Large intestine (tissue), 3 donors: ENCODE results near the gene ANKEF1. TPM values are rescaled to one million over a fixed set of nuclear protein-coding genes. Genes with fewer than 3 reads are reported as not detected.

Experiments
- DNase-seq, 2 donors: peaks; one replicate each; pipeline versions ENCODE4 v3.0.0 to v3.0.0-alpha.2; 2013
- H3K27ac ChIP-seq: one replicate; pipeline ENCODE4 v1.5.1; 2013; ENCODE audit warnings: low read length
- H3K27me3 ChIP-seq: 2 replicates; pipeline ENCODE4 v1.6.1; 2013; ENCODE audit warnings: low read length; ENCODE audit not compliant: control insufficient read depth, insufficient read depth
- H3K36me3 ChIP-seq: 2 replicates; pipeline ENCODE4 v1.6.1; 2013; ENCODE audit warnings: low read length; ENCODE audit not compliant: control insufficient read depth, insufficient read depth
- H3K4me1 ChIP-seq: one replicate; pipeline ENCODE4 v1.6.1; 2013; ENCODE audit warnings: low read length; ENCODE audit not compliant: control insufficient read depth, insufficient read depth
- H3K4me3 ChIP-seq: one replicate; pipeline ENCODE4 v1.5.1; 2013; ENCODE audit warnings: low read length
- H3K9me3 ChIP-seq: one replicate; pipeline ENCODE4 v1.6.1; 2013; ENCODE audit warnings: mild to moderate bottlenecking, low read depth, low read length, moderate library complexity; ENCODE audit not compliant: control insufficient read depth
- WGBS: methylation state at CpG from one replicate; pipeline ENCODE4 v1.1.5; 2013; ENCODE audit warnings: low lambda C conversion rate; ENCODE audit not compliant: insufficient coverage; 5-methylcytosine and 5-hydroxymethylcytosine counted together
- polyA plus RNA-seq: library from polyadenylated mRNA; unstranded; fragments of 120-200 nt; gene quantifications from one replicate; pipeline ENCODE4 v1.2.1, GENCODE V29; 2013

ANKEF1 gene
- polyA plus RNA-seq, 1 donor, result 6.9 TPM

DNA sequence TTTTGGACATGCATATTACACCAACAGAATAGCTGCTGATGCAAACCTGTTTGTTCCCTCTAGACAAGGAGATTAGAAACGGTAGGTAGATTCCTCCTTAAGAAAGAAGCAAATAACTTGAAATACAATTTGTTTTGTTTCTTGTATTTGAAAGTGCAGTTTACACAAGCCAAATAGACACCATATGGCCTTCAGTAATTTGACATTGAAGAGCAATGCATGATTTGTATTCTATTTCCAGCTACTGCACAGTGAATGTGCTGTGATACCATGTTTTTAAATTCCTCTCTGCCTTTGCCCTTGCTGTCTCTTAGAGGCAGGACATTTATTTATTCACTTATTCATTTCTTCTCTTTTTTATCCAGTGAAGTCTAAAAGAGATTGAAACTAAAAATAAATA, 31.9 kb upstream of the ANKEF1 start:
- H3K27ac ChIP-seq, result no peak overlapping the region
- H3K4me3 ChIP-seq, result no peak overlapping the region
- no peaks in the 10 kb centered on the region for H3K27me3 ChIP-seq
- no peaks in the 10 kb centered on the region for H3K4me1 ChIP-seq
- H3K9me3 ChIP-seq, result no peaks in the 10 kb centered on the region
- no peak for DNase-seq
- H3K36me3 ChIP-seq, result no peaks in the 10 kb centered on the region
- WGBS, result no CpG with 5 or more reads among the region's 1 CpG

- no peak for DNase-seq
- 60% methylated on average over 1 of the region's 2 CpGs for WGBS
- Histone ChIP-seq H3K9me3 (no peaks in the 10 kb centered on the region), H3K27ac (no peak overlapping the region), H3K4me1 (no peaks in the 10 kb centered on the region), H3K36me3 (no peaks in the 10 kb centered on the region), H3K27me3 (no peaks in the 10 kb centered on the region), H3K4me3 (no peak overlapping the region)
Measured at GRCh38 chr20:10004900-10005299, 29.9 kb upstream of the ANKEF1 start.

GRCh38 chr20:10005885-10006284, 28.9 kb upstream of the ANKEF1 start:
- Histone ChIP-seq H3K36me3 (no peaks in the 10 kb centered on the region), H3K27ac (no peak overlapping the region), H3K4me3 (no peak overlapping the region), H3K4me1 (no peaks in the 10 kb centered on the region), H3K27me3 (no peaks in the 10 kb centered on the region), H3K9me3 (no peaks in the 10 kb centered on the region)
- no peak for DNase-seq
- WGBS, result 17% methylated on average over 1 of the region's 1 CpG

GRCh38 chr20:10006447-10007090, 28.2 kb upstream of the ANKEF1 start:
- Histone ChIP-seq H3K4me3 (no peak overlapping the region), H3K27ac (no peak overlapping the region), H3K36me3 (no peaks in the 10 kb centered on the region), H3K4me1 (no peaks in the 10 kb centered on the region), H3K9me3 (no peaks in the 10 kb centered on the region), H3K27me3 (no peaks in the 10 kb centered on the region)
- WGBS, result 80% methylated on average over 2 of the region's 4 CpGs
- no peak for DNase-seq

DNA sequence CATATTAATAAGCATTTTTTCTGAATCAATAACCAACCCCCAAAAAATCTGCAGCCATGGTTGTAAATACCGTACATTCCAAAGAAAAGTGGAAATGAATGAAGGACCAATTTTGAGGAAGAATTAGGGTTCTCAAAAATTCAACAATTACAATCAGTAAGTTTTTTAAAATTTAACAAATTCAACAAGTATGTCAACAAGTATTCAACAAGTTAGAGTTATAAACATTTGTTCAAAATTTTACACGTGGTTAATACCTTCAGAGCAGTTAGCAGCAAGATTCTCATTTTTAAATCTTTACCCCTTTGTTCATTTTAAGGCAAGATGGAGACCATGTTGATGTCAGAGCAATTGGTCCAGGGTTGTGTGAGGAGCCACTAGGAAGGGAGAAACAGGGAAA, 27.6 kb upstream of the ANKEF1 start:
- Histone ChIP-seq H3K36me3 (no peaks in the 10 kb centered on the region), H3K4me3 (no peak overlapping the region), H3K27ac (no peak overlapping the region), H3K4me1 (no peaks in the 10 kb centered on the region), H3K27me3 (no peaks in the 10 kb centered on the region), H3K9me3 (no peaks in the 10 kb centered on the region)
- 20% methylated on average over 1 of the region's 2 CpGs for WGBS
- DNase-seq, result no peak

- WGBS, result no CpG with 5 or more reads among the region's 5 CpGs
- no peaks in the 10 kb centered on the region for H3K9me3 ChIP-seq
- H3K4me3 ChIP-seq, result no peak overlapping the region
- H3K27me3 ChIP-seq, result no peaks in the 10 kb centered on the region
- no peak for DNase-seq
- no peaks in the 10 kb centered on the region for H3K4me1 ChIP-seq
- H3K27ac ChIP-seq, result no peak overlapping the region
- H3K36me3 ChIP-seq, result no peaks in the 10 kb centered on the region
Measured at GRCh38 chr20:10007747-10008146, 27.0 kb upstream of the ANKEF1 start.

GRCh38 chr20:10012464-10012863, 22.3 kb upstream of the ANKEF1 start:
- DNase-seq, result no peak
- Histone ChIP-seq H3K27me3 (no peaks in the 10 kb centered on the region), H3K27ac (no peak overlapping the region), H3K4me3 (no peak overlapping the region), H3K4me1 (no peaks in the 10 kb centered on the region), H3K36me3 (no peaks in the 10 kb centered on the region), H3K9me3 (no peaks in the 10 kb centered on the region)
- WGBS, result 50% methylated on average over 2 of the region's 5 CpGs

DNA sequence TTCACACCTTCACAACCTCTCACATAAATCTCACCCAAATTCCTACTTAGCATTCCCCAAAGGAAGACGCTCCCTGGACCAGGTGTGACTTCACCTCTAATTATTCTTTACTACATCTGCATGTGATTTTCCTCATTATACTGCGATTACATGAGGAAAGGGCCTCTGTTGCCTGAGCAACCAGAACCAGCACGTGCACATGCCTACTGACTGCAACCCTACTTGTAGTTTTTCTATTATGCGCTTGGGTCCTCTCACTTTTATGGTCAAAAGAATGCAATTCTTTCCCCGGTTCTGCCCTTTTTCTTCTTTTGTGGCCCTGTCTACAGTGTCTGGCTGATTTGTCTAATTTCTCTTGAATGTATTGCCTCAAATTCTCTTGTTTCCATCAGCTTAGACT, 20.4 kb upstream of the ANKEF1 start:
- H3K36me3 ChIP-seq, result no peaks in the 10 kb centered on the region
- no CpG with 5 or more reads among the region's 5 CpGs for WGBS
- H3K27ac ChIP-seq, result no peak overlapping the region
- DNase-seq, result no peak
- no peaks in the 10 kb centered on the region for H3K4me1 ChIP-seq
- H3K9me3 ChIP-seq, result no peaks in the 10 kb centered on the region
- H3K27me3 ChIP-seq, result no peaks in the 10 kb centered on the region
- no peak overlapping the region for H3K4me3 ChIP-seq

- Histone ChIP-seq H3K4me1 (no peaks in the 10 kb centered on the region), H3K27me3 (no peaks in the 10 kb centered on the region), H3K36me3 (no peaks in the 10 kb centered on the region), H3K4me3 (no peak overlapping the region), H3K27ac (no peak overlapping the region), H3K9me3 (no peaks in the 10 kb centered on the region)
- WGBS, result no CpG with 5 or more reads among the region's 2 CpGs
- no peak for DNase-seq
Measured at GRCh38 chr20:10020937-10021336, 13.8 kb upstream of the ANKEF1 start.

- Histone ChIP-seq H3K27me3 (no peaks in the 10 kb centered on the region), H3K4me1 (no peaks in the 10 kb centered on the region), H3K27ac (no peak overlapping the region), H3K4me3 (no peak overlapping the region), H3K9me3 (no peaks in the 10 kb centered on the region), H3K36me3 (no peaks in the 10 kb centered on the region)
- 100% methylated on average over 1 of the region's 2 CpGs for WGBS
- DNase-seq, result no peak
Measured at GRCh38 chr20:10022625-10023024, 12.2 kb upstream of the ANKEF1 start.

- WGBS, result 75% methylated on average over 2 of the region's 2 CpGs
- no peak for DNase-seq
- Histone ChIP-seq H3K9me3 (no peaks in the 10 kb centered on the region), H3K36me3 (no peaks in the 10 kb centered on the region), H3K4me3 (no peak overlapping the region), H3K4me1 (no peaks in the 10 kb centered on the region), H3K27me3 (no peaks in the 10 kb centered on the region), H3K27ac (no peak overlapping the region)
Measured at GRCh38 chr20:10023911-10024310, 10.9 kb upstream of the ANKEF1 start.
